ENCODE data around the gene SH3BGR. TPM values are rescaled to one million over a fixed set of nuclear protein-coding genes. Genes with fewer than 3 reads are reported as not detected.
A peak's percentile ranks its signal among the peaks of the same experiment; 100 is the strongest.
"Not testable (repeated sequence)": the region's sequence is repeated elsewhere in the genome, so short reads cannot be mapped to it uniquely, and the experiment has no call there.

Gene SH3BGR
- 5.2 and 104 TPM in 2 replicates for total RNA-seq (2014; rRNA removed; shearing (Covaris generic))

- no peaks in the 10 kb centered on the region for H3K9me3 ChIP-seq (replicated peaks)
- DNase-seq (ENCODE audit: low read depth in 1 of 2, low spot score in 2 of 2) = peak in 1 of 2 experiments; percentile 38
- H3K27me3 ChIP-seq (replicated peaks) = no peaks in the 10 kb centered on the region
- peaks cover 18% of the 10 kb centered on the region for H3K4me1 ChIP-seq (replicated peaks)
- peak within 1 kb of the TSS; percentile 13 for H3K4me3 ChIP-seq
- peak within 1 kb of the TSS; percentile 59 for H3K27ac ChIP-seq
- H3K36me3 ChIP-seq = no peaks in the 10 kb centered on the region
These were observed at the start of gene SH3BGR for GRCh38 chr21:39451332-39452206. TSS of gene SH3BGR (plus strand) at chr21:39451970. CDS start at chr21:39452097, 127 bp downstream.

- no peaks in the 10 kb centered on the region for H3K9me3 ChIP-seq (replicated peaks)
- H3K27me3 ChIP-seq (replicated peaks) = no peaks in the 10 kb centered on the region
- H3K4me3 ChIP-seq = no peak overlapping the region
- peaks cover 14% of the 10 kb centered on the region; the same call in 1 of the 2 replicates for H3K36me3 ChIP-seq
- no peak for DNase-seq (ENCODE audit: low read depth in 1 of 2, low spot score in 2 of 2)
- no peaks in the 10 kb centered on the region for H3K4me1 ChIP-seq (replicated peaks)
- no peak overlapping the region for H3K27ac ChIP-seq
These were observed 45.7 kb upstream of the SH3BGR start for GRCh38 chr21:39406065-39406464.

- not testable (repeated sequence) for DNase-seq (ENCODE audit: low read depth in 1 of 2, low spot score in 2 of 2); H3K36me3 ChIP-seq; H3K27me3 ChIP-seq (replicated peaks); H3K9me3 ChIP-seq (replicated peaks); H3K4me1 ChIP-seq (replicated peaks); H3K4me3 ChIP-seq; H3K27ac ChIP-seq
These were observed 32.6 kb upstream of the SH3BGR start for GRCh38 chr21:39419204-39419603.

- H3K27ac ChIP-seq = no peak overlapping the region
- no peak overlapping the region for H3K4me3 ChIP-seq
- no peaks in the 10 kb centered on the region for H3K36me3 ChIP-seq
- no peaks in the 10 kb centered on the region for H3K27me3 ChIP-seq (replicated peaks)
- no peak for DNase-seq (ENCODE audit: low read depth in 1 of 2, low spot score in 2 of 2)
- H3K4me1 ChIP-seq (replicated peaks) = no peaks in the 10 kb centered on the region
- H3K9me3 ChIP-seq (replicated peaks) = no peaks in the 10 kb centered on the region
These were observed 29.1 kb upstream of the SH3BGR start for GRCh38 chr21:39422527-39423241.

- no peak overlapping the region for H3K4me3 ChIP-seq
- H3K4me1 ChIP-seq (replicated peaks) = no peaks in the 10 kb centered on the region; the same call in 1 of the 2 replicates
- no peaks in the 10 kb centered on the region for H3K9me3 ChIP-seq (replicated peaks)
- no peaks in the 10 kb centered on the region for H3K36me3 ChIP-seq
- H3K27me3 ChIP-seq (replicated peaks) = no peaks in the 10 kb centered on the region
- DNase-seq (ENCODE audit: low read depth in 1 of 2, low spot score in 2 of 2) = no peak
- no peak overlapping the region for H3K27ac ChIP-seq
These were observed 22.3 kb upstream of the SH3BGR start for GRCh38 chr21:39429445-39429844.

GRCh38 chr21:39430016-39430415 lies 21.8 kb upstream of the SH3BGR start:
- DNase-seq (ENCODE audit: low read depth in 1 of 2, low spot score in 2 of 2) = no peak
- no peaks in the 10 kb centered on the region; the same call in 1 of the 2 replicates for H3K4me1 ChIP-seq (replicated peaks)
- H3K9me3 ChIP-seq (replicated peaks) = no peaks in the 10 kb centered on the region
- H3K27me3 ChIP-seq (replicated peaks) = no peaks in the 10 kb centered on the region
- no peak overlapping the region for H3K4me3 ChIP-seq
- no peaks in the 10 kb centered on the region for H3K36me3 ChIP-seq
- no peak overlapping the region for H3K27ac ChIP-seq

GRCh38 chr21:39430457-39430856 lies 21.3 kb upstream of the SH3BGR start:
- Histone ChIP-seq H3K27ac (no peak overlapping the region), H3K4me1 (replicated peaks) (no peaks in the 10 kb centered on the region; the same call in 1 of the 2 replicates), H3K4me3 (no peak overlapping the region), H3K36me3 (no peaks in the 10 kb centered on the region), H3K27me3 (replicated peaks) (no peaks in the 10 kb centered on the region), H3K9me3 (replicated peaks) (no peaks in the 10 kb centered on the region)
- DNase-seq (ENCODE audit: low read depth in 1 of 2, low spot score in 2 of 2) = no peak

- Histone ChIP-seq H3K4me1 (replicated peaks) (no peaks in the 10 kb centered on the region; the same call in 1 of the 2 replicates), H3K27ac (no peak overlapping the region), H3K4me3 (no peak overlapping the region), H3K36me3 (no peaks in the 10 kb centered on the region), H3K27me3 (replicated peaks) (no peaks in the 10 kb centered on the region), H3K9me3 (replicated peaks) (no peaks in the 10 kb centered on the region)
- DNase-seq (ENCODE audit: low read depth in 1 of 2, low spot score in 2 of 2) = no peak
These were observed 20.8 kb upstream of the SH3BGR start for GRCh38 chr21:39430954-39431353.

GRCh38 chr21:39434950-39435349 lies 16.8 kb upstream of the SH3BGR start:
- Histone ChIP-seq H3K36me3 (no peaks in the 10 kb centered on the region), H3K4me1 (replicated peaks) (no peaks in the 10 kb centered on the region; the same call in 1 of the 2 replicates), H3K4me3 (no peak overlapping the region), H3K27ac (no peak overlapping the region), H3K9me3 (replicated peaks) (no peaks in the 10 kb centered on the region), H3K27me3 (replicated peaks) (no peaks in the 10 kb centered on the region; the same call in 1 of the 2 replicates)
- DNase-seq (ENCODE audit: low read depth in 1 of 2, low spot score in 2 of 2) = no peak

- no peaks in the 10 kb centered on the region for H3K36me3 ChIP-seq
These were observed 12.5 kb upstream of the SH3BGR start for GRCh38 chr21:39439232-39439631.

GRCh38 chr21:39441502-39442475 lies 10.0 kb upstream of the SH3BGR start:
- Histone ChIP-seq H3K27me3 (replicated peaks) (no peaks in the 10 kb centered on the region; the same call in 1 of the 2 replicates), H3K4me3 (no peak overlapping the region), H3K36me3 (no peaks in the 10 kb centered on the region), H3K9me3 (replicated peaks) (no peaks in the 10 kb centered on the region), H3K27ac (no peak overlapping the region), H3K4me1 (replicated peaks) (peaks cover 12% of the 10 kb centered on the region)
- peak in 1 of 2 experiments; percentile 9 for DNase-seq (ENCODE audit: low read depth in 1 of 2, low spot score in 2 of 2)

More at GRCh38 chr21:39439232-39439631, 12.5 kb upstream of the SH3BGR start:
- no peak overlapping the region for H3K4me3 ChIP-seq
- H3K27ac ChIP-seq = no peak overlapping the region
- H3K9me3 ChIP-seq (replicated peaks) = no peaks in the 10 kb centered on the region
- DNase-seq (ENCODE audit: low read depth in 1 of 2, low spot score in 2 of 2) = no peak
- H3K4me1 ChIP-seq (replicated peaks) = no peaks in the 10 kb centered on the region
- H3K27me3 ChIP-seq (replicated peaks) = no peaks in the 10 kb centered on the region; the same call in 1 of the 2 replicates

GRCh38 chr21:39444421-39445180 lies 7.2 kb upstream of the SH3BGR start:
- H3K36me3 ChIP-seq = no peaks in the 10 kb centered on the region
- no peaks in the 10 kb centered on the region for H3K9me3 ChIP-seq (replicated peaks)
- H3K4me1 ChIP-seq (replicated peaks) = peaks cover 12% of the 10 kb centered on the region
- peak overlapping the region; percentile 79 for H3K4me3 ChIP-seq
- H3K27ac ChIP-seq = peak overlapping the region; percentile 71; the same call in 1 of the 2 replicates
- DNase-seq (ENCODE audit: low read depth in 1 of 2, low spot score in 2 of 2) = peak in 1 of 2 experiments; percentile 19
- no peaks in the 10 kb centered on the region for H3K27me3 ChIP-seq (replicated peaks)

Data from SJSA1 (cell line).